ENCODE data around the gene NUMB.

The NUMB gene

DNA sequence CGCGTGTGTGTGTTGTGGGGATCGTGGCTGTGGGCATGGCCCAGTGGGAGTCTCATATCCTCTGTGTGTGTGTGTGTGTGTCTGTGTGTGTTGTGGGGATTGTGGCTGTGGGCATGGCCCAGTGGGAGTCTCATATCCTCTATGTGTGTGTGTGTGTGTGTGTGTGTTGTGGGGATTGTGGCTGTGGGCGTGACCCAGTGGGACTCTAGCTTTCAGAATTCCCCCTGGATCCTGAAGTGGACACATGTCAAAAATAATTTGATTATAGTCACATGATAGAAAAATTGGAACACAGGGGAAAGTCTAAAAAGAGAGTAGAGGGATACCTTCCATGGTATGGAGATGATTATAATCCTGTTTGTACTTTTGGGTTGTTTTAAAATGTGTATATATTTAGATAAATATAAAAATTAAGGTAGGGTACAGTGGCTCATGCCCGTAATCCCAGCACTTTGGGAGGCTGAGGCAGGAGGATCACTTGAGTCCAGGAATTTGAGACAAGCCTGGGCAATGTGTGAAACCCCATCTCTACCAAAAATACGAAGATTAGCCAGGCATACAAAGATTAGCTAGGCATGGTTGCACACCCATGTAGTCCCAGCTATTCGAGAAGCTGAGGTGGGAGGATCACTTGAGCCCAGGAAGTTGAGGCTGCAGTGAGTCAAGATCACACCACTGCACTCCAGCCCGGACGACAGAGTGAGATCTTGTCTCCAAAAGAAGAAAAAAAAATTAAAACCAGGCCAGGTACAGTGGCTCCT, 210.1 kb downstream of the NUMB start:
- no peak for DNase-seq (ENCODE audit: low read depth in 3 of 3, low spot score in 1 of 3)

GRCh38 chr14:73246387-73247150, 211.8 kb downstream of the NUMB start:
- no peak for DNase-seq (ENCODE audit: low read depth in 3 of 3, low spot score in 1 of 3)

- peak in 1 of 3 donors; percentile 18 for DNase-seq (ENCODE audit: low read depth in 3 of 3, low spot score in 1 of 3)
These were observed 212.6 kb downstream of the NUMB start for GRCh38 chr14:73245480-73246325.

DNA sequence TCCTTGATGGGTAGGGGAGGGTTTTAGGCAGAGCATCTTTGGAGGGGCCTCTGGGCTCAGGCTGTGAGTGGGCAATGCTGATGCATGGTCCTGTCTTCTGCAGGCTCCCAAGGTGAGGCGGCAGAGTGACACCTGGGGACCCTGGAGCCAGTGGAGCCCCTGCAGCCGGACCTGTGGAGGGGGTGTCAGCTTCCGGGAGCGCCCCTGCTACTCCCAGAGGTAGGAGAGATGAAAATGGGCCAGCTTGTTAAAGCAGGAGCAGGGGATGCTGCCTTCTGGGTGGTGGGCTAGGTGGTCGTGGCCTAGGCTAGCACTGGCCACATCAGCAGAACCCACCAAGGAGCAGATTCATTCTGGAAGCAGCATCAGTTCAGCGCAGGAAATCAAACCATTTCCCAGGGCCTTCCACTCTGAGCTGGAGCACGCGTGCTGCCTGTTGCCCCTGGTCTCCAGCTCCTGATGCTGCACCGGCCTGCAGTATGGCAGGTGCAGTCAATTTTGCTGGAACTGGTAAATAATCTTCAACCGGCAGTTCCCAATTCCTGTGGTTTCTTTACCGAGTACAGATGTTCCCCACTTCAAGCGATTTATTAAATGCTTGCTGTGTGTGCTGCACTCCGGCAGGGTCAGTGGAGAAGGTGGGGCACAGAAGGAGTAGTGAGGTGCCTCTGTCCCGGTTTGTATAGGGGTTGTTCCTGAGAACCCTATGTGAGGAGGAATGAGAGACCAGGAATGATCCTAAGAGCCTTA, 213.6 kb downstream of the NUMB start:
- DNase-seq (ENCODE audit: low read depth in 3 of 3, low spot score in 1 of 3), result no peak

DNA sequence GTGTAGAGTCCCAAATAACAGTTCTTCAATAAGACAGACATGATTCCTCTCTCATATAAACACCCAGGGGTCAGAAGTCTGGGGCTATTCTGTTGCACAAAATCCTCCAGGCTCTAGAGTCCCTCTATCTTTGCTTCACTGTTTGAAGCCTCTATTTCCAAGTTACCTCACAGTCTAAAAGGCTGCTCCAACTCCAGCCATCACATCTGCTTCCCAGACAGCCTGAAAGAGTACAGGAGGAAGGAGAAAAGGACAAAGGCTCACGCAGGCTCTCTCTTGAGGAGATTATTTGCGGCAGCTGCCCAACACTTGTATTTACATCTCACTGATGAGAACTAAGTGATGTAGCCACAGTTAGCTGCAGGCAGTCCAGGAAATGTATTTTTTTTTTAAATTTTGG, 214.6 kb downstream of the NUMB start:
- no peak for DNase-seq (ENCODE audit: low read depth in 3 of 3, low spot score in 1 of 3)

DNA sequence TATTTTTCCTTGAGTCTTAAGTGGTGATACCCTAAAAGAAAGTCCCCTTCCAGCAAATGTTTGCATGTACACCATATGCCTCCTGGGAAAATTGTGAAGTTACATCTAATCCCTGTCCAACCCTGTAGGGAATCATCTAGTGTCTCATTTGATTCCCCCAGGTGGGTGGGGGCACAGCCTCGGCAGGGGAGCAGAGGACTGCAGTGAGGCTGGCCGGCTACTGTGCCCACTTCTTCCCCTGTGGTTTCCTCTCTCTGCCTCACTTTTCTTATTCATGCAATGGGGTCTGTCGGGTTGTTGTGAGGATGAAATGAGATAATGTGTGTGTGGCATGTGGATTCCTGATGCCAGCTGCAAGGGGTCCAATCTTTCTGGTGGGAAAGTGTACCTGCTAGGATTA, 215.0 kb downstream of the NUMB start:
- DNase-seq (ENCODE audit: low read depth in 3 of 3, low spot score in 1 of 3), result no peak

DNA sequence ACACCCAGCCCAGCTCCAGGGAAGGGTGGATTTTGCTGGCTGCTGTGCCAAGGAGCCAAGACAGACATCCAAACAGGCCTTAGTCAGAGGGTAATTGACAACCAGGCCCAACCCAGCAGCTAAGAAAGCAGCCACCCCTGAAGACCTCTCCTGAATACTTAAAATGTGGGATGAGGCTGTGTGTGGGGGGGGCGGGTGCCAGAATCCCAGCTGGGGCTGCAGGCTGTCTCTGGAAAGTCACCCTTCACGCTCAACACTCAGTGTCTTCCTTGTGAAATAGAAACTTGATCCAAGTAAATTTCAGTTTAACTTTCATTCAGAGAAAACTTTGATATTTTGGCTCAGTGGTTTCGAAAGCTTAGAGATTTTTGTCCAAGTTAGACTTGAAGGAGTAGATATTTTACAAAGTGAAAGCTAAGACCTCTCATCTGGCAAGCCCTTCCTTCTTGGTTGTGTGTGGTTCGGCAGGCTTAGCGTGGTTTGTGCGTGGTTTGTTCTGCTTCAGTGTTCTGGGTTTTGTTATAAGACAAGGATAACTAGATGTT, 215.9 kb downstream of the NUMB start:
- DNase-seq (ENCODE audit: low read depth in 3 of 3, low spot score in 1 of 3), result no peak

DNA sequence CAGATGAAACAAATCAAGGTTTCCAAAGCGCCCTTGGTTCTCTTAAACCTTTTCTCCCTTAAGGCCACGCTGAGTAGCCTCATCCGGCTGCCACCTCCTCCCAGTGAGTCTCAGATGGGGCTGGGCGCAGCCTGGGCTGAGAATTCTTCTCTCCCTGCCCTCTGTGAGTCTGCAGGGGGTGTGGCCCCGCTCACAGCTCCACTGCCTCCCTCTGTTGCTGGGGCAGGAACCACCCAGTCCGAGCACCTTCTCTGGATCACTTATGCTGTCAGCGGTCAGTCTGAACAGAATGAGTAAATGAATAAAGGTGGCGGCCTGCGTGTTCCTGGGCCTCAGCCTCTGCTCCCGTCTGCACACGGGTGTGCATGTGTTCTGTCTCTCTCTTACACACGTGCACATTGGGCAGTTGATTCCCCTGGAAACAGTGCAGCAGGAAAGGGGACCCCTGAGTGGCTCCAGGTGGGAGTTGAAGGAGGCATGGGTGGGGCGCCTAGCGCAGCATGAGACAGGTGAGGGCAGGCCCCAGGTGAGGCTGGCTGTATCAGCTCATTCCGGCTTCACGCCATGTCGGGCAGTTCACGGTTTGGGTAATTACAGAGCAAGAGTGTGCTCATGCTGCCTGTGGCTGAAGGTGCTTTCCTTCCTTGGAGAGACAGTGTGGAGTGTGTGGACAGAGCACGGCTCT, 216.7 kb downstream of the NUMB start:
- DNase-seq (ENCODE audit: low read depth in 3 of 3, low spot score in 1 of 3), result no peak

DNA sequence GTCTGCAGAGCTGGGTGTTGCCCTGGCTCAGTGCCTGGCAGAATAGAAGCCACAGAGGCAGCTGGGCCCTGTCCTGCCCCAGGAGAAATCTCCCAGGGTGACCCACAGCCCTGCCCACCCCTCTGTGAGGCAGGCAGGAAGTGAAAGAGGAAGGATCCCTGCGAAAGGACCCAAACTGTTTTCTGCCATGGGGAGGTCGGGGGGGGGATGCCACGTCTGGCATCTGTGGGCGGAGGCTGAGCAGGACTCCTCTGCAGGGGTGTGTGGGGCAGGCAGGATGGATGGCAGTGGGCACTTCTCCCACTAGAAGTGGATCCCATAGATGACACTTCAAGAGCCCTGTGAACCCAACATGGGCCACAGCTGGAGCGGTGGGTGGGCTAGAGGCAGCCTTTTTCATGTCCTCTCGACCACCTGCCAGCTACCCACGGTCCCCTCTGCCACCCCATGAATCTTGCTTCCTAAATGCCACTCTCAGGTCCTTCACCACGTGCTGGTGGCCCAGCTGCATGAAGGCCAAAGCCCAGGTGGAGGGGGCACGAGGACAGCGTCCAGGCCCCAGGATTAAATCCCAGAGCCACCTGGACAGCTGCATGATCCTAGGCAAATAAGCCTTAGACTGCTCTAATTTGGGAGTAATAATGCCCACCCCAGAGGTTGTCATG, 217.4 kb downstream of the NUMB start:
- DNase-seq (ENCODE audit: low read depth in 3 of 3, low spot score in 1 of 3), result no peak

DNA sequence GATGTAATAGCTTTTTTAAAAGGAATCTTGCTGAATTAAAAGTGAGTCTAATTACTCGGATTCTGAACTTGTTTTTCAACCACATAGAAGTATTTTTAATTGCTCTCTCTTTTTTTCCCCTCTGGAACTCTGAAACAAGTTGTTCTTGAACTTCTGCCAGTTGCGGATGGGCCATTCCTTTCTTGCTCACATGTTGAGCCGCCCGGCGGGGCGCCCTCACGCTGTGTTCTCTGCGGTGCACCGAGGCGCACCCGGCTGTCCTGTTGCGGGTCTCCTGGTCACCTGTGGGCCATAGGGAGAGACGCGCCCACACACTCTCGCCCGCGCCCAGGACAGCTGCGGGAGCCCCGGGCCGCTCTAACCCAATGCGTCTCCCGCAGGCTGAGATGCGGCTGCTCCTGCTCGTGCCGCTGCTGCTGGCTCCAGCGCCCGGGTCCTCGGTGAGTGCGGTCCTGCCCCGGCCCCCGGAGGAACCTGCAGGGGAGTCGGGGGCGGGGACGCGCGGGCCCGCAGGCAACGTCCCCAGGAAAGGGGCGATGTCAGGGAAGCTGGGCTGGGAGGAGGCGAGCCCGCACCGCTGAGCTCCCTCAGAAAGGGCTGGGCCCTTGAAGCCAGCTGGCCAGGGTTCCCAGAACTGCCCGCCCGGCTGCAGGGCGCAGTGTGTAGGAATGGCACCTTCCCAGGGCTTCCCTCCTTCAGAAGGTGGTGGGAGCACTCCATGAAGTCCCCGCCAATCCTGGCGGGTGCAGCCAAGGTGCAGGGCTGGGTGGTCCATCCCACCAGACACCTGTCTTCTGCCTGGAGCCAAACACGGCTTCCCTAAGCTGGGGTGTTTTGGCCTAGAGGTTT, 218.7 kb downstream of the NUMB start:
- DNase-seq (ENCODE audit: low read depth in 3 of 3, low spot score in 1 of 3), result no peak

- DNase-seq (ENCODE audit: low read depth in 3 of 3, low spot score in 1 of 3), result no peak
These were observed 219.4 kb downstream of the NUMB start for GRCh38 chr14:73238941-73239340.

GRCh38 chr14:73238424-73238852, 219.9 kb downstream of the NUMB start:
- DNase-seq (ENCODE audit: low read depth in 3 of 3, low spot score in 1 of 3), result no peak

GRCh38 chr14:73237786-73238423, 220.4 kb downstream of the NUMB start:
- no peak for DNase-seq (ENCODE audit: low read depth in 3 of 3, low spot score in 1 of 3)

DNA sequence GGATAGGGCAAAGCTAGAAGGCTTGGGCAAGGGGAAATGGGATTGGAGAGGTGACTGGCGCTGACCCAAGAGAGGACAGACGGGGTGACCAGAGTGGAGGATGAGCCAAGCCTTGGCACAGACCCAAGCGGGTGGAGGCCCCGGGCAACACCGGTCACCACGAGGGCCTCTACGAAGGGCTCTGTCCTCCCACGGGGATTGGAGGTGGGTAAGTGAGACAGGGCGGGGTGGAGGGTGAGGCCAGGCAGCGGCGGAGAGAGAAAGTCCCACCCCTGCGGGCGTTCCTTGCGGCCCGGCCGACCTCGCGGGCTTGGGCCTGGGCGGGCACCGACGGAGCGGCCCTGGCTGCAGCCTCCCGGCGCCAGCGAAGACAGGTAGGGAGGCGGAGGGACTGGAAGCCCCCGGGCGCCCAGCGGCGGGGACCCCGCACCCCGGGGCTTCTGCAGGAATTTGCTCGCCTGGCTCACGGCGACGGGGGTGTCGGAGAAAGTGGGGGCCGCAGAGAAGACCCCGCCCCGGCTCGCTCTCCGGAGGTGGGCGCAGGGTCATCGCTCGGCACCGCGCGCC, 221.0 kb downstream of the NUMB start, which contains the start of gene PAPLN:
TSS of gene PAPLN (plus strand) at position 288 of the 567 bp plus-strand sequence. CDS start 2,273 bp downstream, outside the sequence.
- no peak for DNase-seq (ENCODE audit: low read depth in 3 of 3, low spot score in 1 of 3)

- no peak for DNase-seq (ENCODE audit: low read depth in 3 of 3, low spot score in 1 of 3)
These were observed 221.6 kb downstream of the NUMB start for GRCh38 chr14:73236752-73237218.

DNA sequence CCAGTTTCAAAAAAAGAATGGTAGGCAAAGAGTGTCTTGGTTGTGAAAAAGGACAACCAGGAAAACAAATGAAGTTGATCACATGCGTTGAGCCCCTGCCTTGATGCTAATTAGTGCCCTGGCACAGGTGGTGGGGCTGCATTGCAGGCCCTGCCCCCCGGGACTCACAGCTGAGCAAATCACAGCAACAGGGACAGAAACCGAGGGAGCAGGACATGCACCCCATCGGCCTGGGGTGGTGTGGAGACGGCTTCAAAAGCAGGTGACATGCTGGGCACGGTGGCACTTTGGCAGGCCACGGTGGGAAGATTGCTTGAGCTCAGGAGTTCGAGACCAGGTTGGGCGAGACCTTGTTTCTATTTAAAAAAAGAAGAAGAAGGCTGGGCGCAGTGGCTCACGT, 222.2 kb downstream of the NUMB start:
- DNase-seq (ENCODE audit: low read depth in 3 of 3, low spot score in 1 of 3), result no peak

DNA sequence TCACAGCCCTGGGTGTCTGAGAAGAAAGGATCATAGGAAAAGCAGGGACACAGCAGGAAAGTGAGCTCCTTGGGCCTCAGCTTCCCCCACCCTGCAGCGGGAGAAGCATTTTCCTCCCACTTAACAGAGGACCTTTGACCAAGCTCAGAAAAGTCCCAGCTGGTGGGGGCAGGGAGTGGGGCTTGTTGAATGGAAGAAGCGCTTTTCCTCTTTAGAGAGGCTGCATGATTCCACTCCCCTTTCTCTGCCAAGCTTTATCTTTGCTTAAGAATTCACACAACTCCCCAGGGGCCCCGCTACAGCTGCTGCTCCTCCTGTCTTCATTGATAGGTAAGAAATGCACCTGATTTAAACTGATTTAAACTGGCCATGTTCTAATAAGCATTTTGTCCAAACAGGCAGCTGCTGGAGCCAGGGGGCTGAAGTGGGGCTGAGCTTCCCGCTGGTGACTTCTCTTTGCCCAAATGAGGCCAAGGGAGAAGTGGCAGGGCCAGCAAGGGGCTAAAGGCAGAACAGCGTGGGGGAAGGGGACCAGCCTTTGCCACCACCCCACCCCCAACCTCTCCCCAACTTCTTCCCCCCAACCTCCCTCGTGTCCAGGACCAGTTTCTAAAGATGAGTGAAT, 222.7 kb downstream of the NUMB start:
- DNase-seq (ENCODE audit: low read depth in 3 of 3, low spot score in 1 of 3), result no peak

All from stimulated activated CD4-positive, alpha-beta T cell treated with anti-CD3 and anti-CD28 coated beads, TNF-alpha, amount 100 ng/mL, for 1 hour (primary cell).